ENCODE data around the gene PRSS57. TPM values are rescaled to one million over a fixed set of nuclear protein-coding genes. Genes with fewer than 3 reads are reported as not detected.
A peak's percentile ranks its signal among the peaks of the same experiment; 100 is the strongest.
"Not testable (repeated sequence)": the region's sequence is repeated elsewhere in the genome, so short reads cannot be mapped to it uniquely, and the experiment has no call there.

The PRSS57 gene
- total RNA-seq, 4 donors from 2014 or later: 0.34 TPM; not detected in 3

DNA sequence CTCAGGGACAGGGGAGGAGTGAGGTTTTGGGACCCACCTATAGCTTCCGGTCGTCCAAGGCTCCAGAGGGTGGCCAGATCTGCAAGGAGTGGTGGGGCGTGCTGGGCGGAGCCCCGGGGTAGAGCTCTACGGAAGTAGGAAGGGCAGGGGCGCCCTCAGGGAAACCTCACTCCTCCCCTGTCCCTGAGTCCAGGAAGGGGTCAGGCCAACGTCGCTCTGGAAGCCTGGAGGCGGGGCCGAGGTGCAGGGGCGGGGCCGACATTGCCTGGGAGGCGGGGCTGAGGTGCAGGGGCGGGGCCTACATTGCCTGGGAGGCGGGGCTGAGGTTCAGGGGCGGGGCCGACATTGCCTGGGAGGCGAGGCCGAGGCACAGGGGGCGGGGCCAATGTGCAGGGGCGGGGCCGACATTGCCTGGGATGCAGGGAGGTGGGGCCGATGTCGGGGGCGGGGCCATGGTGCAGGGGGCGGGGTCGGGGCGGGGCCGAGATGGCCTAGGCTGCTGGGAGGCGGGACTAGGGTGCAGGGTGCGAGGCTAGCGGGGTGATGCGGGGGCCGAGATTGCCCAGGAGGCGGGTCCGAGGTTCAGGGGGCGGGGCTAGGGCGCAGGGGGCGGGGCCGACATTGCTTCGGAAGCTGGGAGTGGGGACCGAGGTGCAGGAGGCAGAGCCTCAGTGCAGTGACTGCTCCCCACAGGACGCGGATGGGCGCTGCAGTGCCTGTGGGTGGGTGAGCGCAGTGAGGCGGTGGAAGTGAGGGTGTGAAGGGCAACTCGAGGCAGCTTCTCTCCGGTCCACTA lies 8.6 kb upstream of the PRSS57 start:
- Histone ChIP-seq H3K36me3 (no peaks in the 10 kb centered on the region), H3K9me3 (peaks cover 0 to 3% (median 0%) of the 10 kb centered on the region in 4 donors), H3K27ac (replicated peaks in 1 of 4) (peak overlapping the region in 2 of 4 donors; percentile 7 to 48), H3K4me3 (peak overlapping the region; percentile 32 to 48 (median 34)), H3K27me3 (peaks cover 0 to 36% (median 2%) of the 10 kb centered on the region in 4 donors), H3K4me1 (peaks cover 22 to 37% (median 29%) of the 10 kb centered on the region in 4 donors)
- intact Hi-C loops (cut with DNase I): no loop called here
- WGBS: 17% methylated on average over 27 of the region's 50 CpGs
- no peak for DNase-seq (ENCODE audit: extremely low spot score)
- TF ChIP-seq CTCF (IDR thresholded peaks at IDR 0.05) (no peak), EP300 (IDR thresholded peaks at IDR 0.05) (no peak), POLR2AphosphoS5 (IDR thresholded peaks at IDR 0.05) (peak in 1 of 2 donors; percentile 50), POLR2A (IDR thresholded peaks at IDR 0.05; ENCODE audit: low read depth) (no peak)

DNA sequence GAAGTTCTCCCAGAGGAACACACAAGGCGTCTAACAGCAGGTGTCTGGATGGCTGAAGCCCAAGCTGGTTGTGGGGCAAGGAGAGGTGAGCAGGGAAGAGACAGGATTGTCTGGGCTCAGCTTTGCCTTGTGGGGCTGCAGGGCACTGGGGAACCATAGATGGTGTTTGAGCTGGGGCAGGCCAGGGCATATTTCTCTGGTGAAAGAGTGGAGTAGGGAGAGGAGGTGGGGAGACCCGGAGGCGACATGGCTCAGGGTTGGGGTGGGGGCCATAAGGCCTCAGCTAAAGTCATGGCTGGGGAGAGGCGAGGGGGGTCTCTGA lies 8.0 kb upstream of the PRSS57 start:
- H3K4me3 ChIP-seq: peak overlapping the region; percentile 32 to 48 (median 34)
- DNase-seq (ENCODE audit: extremely low spot score): no peak
- H3K27ac ChIP-seq (replicated peaks in 1 of 4): peak overlapping the region in 3 of 4 donors; percentile 7 to 48 (median 11)
- H3K36me3 ChIP-seq: no peaks in the 10 kb centered on the region
- WGBS: 44% methylated on average over 4 of the region's 4 CpGs
- peaks cover 0 to 36% (median 2%) of the 10 kb centered on the region in 4 donors for H3K27me3 ChIP-seq
- no peak for TF ChIP-seq EP300 (IDR thresholded peaks at IDR 0.05)
- TF ChIP-seq CTCF (IDR thresholded peaks at IDR 0.05): no peak
- TF ChIP-seq POLR2A (IDR thresholded peaks at IDR 0.05; ENCODE audit: low read depth): no peak
- TF ChIP-seq POLR2AphosphoS5 (IDR thresholded peaks at IDR 0.05): no peak
- intact Hi-C loops (cut with DNase I): no loop called here
- H3K4me1 ChIP-seq: peaks cover 20 to 34% (median 26%) of the 10 kb centered on the region in 4 donors
- peaks cover 0 to 3% (median 0%) of the 10 kb centered on the region in 4 donors for H3K9me3 ChIP-seq

GRCh38 chr19:702847-703246 lies 7.6 kb upstream of the PRSS57 start:
- DNase-seq (ENCODE audit: extremely low spot score); H3K9me3 ChIP-seq; H3K27ac ChIP-seq (replicated peaks in 1 of 4); intact Hi-C loops (cut with DNase I); H3K36me3 ChIP-seq: not testable (repeated sequence)
- 71% methylated on average over 6 of the region's 6 CpGs for WGBS
- Histone ChIP-seq H3K4me3 (peak overlapping the region in 2 of 4 donors; percentile 33 to 48), H3K27me3 (peaks cover 0 to 36% (median 2%) of the 10 kb centered on the region in 4 donors), H3K4me1 (peaks cover 15 to 30% (median 22%) of the 10 kb centered on the region in 4 donors)

DNA sequence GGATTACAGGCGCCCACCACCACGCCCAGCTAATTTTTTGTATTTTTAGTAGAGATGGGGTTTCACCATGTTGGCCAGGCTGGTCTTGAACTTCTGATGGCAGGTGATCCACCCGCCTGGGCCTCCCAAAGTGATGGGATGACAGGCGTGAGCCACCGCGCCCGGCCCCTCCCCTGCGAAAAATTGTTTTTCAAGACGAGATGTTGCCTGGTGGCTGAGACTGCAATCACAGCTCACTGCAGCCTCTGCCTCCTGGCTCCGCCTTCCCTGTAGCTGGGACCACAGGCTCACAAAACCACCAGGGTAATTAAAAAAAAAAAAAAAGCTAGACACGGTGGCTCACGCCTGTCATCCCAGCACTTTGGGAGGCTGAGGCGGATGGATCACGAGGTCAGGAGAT lies 4.6 kb upstream of the PRSS57 start:
- intact Hi-C loops (cut with DNase I); H3K4me3 ChIP-seq; DNase-seq (ENCODE audit: extremely low spot score); H3K27ac ChIP-seq (replicated peaks in 1 of 4); H3K9me3 ChIP-seq; H3K36me3 ChIP-seq: not testable (repeated sequence)
- H3K27me3 ChIP-seq: peaks cover 0 to 59% (median 2%) of the 10 kb centered on the region in 4 donors
- 89% methylated on average over 14 of the region's 14 CpGs for WGBS
- H3K4me1 ChIP-seq: peaks cover 8 to 18% (median 15%) of the 10 kb centered on the region in 4 donors

- intact Hi-C loops (cut with DNase I); H3K36me3 ChIP-seq; H3K4me3 ChIP-seq; H3K27ac ChIP-seq (replicated peaks in 1 of 4); H3K4me1 ChIP-seq; H3K9me3 ChIP-seq; DNase-seq (ENCODE audit: extremely low spot score): not testable (repeated sequence)
- peaks cover 0 to 51% (median 0%) of the 10 kb centered on the region in 4 donors for H3K27me3 ChIP-seq
- WGBS: 91% methylated on average over 15 of the region's 15 CpGs
Observed at GRCh38 chr19:698529-698928, 3.3 kb upstream of the PRSS57 start.

DNA sequence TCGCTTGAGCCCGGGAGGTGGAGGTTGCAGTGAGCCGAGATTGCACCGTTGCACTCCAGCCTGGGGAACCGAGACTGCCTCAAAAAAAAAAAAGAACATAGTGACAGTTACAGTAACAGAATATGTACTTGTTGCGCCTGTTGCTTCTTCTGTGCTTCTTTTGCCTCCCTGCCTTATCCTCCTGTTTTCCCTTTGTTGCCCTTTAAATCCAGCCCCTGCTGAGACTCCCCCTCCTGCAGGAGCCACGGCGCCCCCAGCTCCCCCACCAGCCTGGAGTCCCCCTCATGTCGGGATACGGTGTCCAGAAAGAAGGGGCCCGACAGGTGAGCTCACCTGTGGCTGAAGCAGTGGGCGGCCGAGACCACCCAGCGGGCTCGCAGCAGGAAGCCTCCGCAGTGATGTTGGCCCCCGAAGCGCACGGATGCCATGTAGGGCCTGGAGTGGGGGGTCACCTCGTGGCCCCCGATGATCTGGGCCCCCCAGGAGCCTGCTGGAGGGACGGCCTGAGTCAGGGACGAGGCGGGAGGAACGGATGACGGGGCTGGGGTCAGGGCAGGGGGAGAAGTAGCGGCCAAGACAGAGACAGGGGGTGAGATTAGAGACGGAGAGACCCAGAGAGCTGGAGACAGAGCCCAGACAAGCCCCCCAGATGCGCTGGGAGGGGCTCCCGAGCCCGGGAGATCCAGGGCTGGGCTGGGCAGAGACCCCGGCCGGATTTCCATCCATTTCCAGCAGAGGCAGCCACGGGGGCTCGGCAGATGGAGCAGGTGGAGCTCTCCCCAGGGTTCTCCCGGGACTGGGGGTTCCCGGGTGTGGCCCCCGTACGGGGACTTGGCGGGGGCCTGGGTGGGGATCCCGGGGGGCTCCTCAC lies 536 bp downstream of the PRSS57 start:
- Histone ChIP-seq H3K27ac (replicated peaks in 1 of 4) (no peak overlapping the region), H3K9me3 (no peaks in the 10 kb centered on the region), H3K27me3 (peaks cover 0 to 31% (median 0%) of the 10 kb centered on the region in 4 donors), H3K4me1 (no peaks in the 10 kb centered on the region), H3K36me3 (no peaks in the 10 kb centered on the region), H3K4me3 (no peak overlapping the region)
- intact Hi-C loops (cut with DNase I): no loop called here
- no peak for DNase-seq (ENCODE audit: extremely low spot score)
- TF ChIP-seq EP300 (IDR thresholded peaks at IDR 0.05): no peak
- TF ChIP-seq POLR2AphosphoS5 (IDR thresholded peaks at IDR 0.05): no peak
- TF ChIP-seq POLR2A (IDR thresholded peaks at IDR 0.05; ENCODE audit: low read depth): no peak
- TF ChIP-seq CTCF (IDR thresholded peaks at IDR 0.05): no peak
- 50% methylated on average over 29 of the region's 41 CpGs for WGBS
